HEK293 (cell line): ENCODE measurements around the gene IMP3.

ENCODE experiments used
- CTCF ChIA-PET: fragments of 350-600 bp; formaldehyde crosslinking; extraction: SDS; loops from one replicate; lab custom pipeline; 2021; ENCODE audit warnings: antibody characterized with exemption; lab: Yijun Ruan, JAX
- POLR2A ChIA-PET: fragments of 300-600 bp; formaldehyde crosslinking; extraction: SDS; loops from one replicate; lab custom pipeline; 2020; ENCODE audit warnings: antibody characterized with exemption, inconsistent platforms; lab: Yijun Ruan, JAX
- H3K27ac ChIP-seq: fragments of 200-500 bp; sonication (Bioruptor generic); 2 replicates; pipeline ENCODE4 v1.5.1; 2014; ENCODE audit warnings: low read depth, low read length, control low read depth, inconsistent platforms; ENCODE audit errors: extremely low read depth
- H3K36me3 ChIP-seq, 2 experiments: fragments of 200-500 bp in 1 of 2; sonication (Bioruptor generic) in 1 of 2; 1 replicate in 1 of 2; 2 replicates in 1 of 2; pipeline ENCODE4 v1.5.1; 2014 to 2017; ENCODE audit warnings: inconsistent platforms in 2 of 2, low read length in 2 of 2; ENCODE audit not compliant: control insufficient read depth in 2 of 2, insufficient read depth in 1 of 2
- H3K4me1 ChIP-seq: fragments of 200-500 bp; sonication (Bioruptor generic); 2 replicates; pipeline ENCODE4 v1.5.1; 2014; ENCODE audit warnings: mild to moderate bottlenecking, low read length, inconsistent platforms; ENCODE audit not compliant: control insufficient read depth, insufficient read depth
- H3K4me3 ChIP-seq: 2 replicates; pipeline ENCODE4 v1.5.1; 2011; ENCODE audit warnings: low read depth, mild to moderate bottlenecking, control low read depth, low read length, moderate library complexity
- H3K9me3 ChIP-seq: fragments of 200-500 bp; sonication (Bioruptor generic); 2 replicates; pipeline ENCODE4 v1.5.1; 2014; ENCODE audit warnings: low read depth, low read length, inconsistent platforms; ENCODE audit not compliant: control insufficient read depth, insufficient read depth
- HOXD13 ChIP-seq: sonication (generic); formaldehyde crosslinking; IDR thresholded peaks from 2 replicates; pipeline ENCODE4 v1.8.0; 2022; ENCODE audit warnings: missing genetic modification reagents, borderline replicate concordance
- INSM2 ChIP-seq: fragments of 450-650 bp; formaldehyde crosslinking; IDR thresholded peaks from 2 replicates; pipeline ENCODE4 v1.5.1; 2016; ENCODE audit warnings: missing biosample characterization, missing genetic modification characterization
- PRDM1 ChIP-seq: fragments of 450-650 bp; formaldehyde crosslinking; IDR thresholded peaks from 2 replicates; pipeline ENCODE4; 2016; ENCODE audit warnings: missing biosample characterization, missing genetic modification characterization
- REPIN1 ChIP-seq: fragments of 450-650 bp; formaldehyde crosslinking; IDR thresholded peaks from 2 replicates; pipeline ENCODE4 v1.5.1; 2017; ENCODE audit warnings: missing biosample characterization, missing genetic modification characterization, low read depth
- SCRT1 ChIP-seq: fragments of 450-650 bp; formaldehyde crosslinking; IDR thresholded peaks from 2 replicates; pipeline ENCODE4 v1.5.1; 2016; ENCODE audit warnings: missing biosample characterization, missing genetic modification characterization, borderline replicate concordance
- ZBTB17 ChIP-seq: fragments of 450-650 bp; formaldehyde crosslinking; IDR thresholded peaks from 2 replicates; pipeline ENCODE4 v1.5.1; 2016; ENCODE audit warnings: missing biosample characterization, missing genetic modification characterization
- ZBTB7A ChIP-seq: fragments of 450-650 bp; formaldehyde crosslinking; IDR thresholded peaks from 2 replicates; pipeline ENCODE4 v1.5.1; 2016; ENCODE audit warnings: low read depth, missing biosample characterization, missing genetic modification characterization
- ZNF211 ChIP-seq: fragments of 450-650 bp; formaldehyde crosslinking; IDR thresholded peaks from 2 replicates; pipeline ENCODE4 v1.5.1; 2016; ENCODE audit warnings: low read depth, missing biosample characterization, missing genetic modification characterization
- ZNF391 ChIP-seq: fragments of 450-650 bp; formaldehyde crosslinking; IDR thresholded peaks from 2 replicates; pipeline ENCODE4 v1.5.1; 2016; ENCODE audit warnings: low read depth, missing biosample characterization, missing genetic modification characterization, borderline replicate concordance
- ZNF48 ChIP-seq: fragments of 450-650 bp; formaldehyde crosslinking; IDR thresholded peaks from 2 replicates; pipeline ENCODE4 v1.5.1; 2016; ENCODE audit warnings: missing biosample characterization, missing genetic modification characterization
- ZNF561 ChIP-seq: fragments of 450-650 bp; IDR thresholded peaks from 2 replicates; pipeline ENCODE4 v1.5.1; 2018; ENCODE audit warnings: missing biosample characterization, missing genetic modification characterization, borderline replicate concordance
- ZNF624 ChIP-seq: fragments of 450-650 bp; formaldehyde crosslinking; IDR thresholded peaks from 2 replicates; pipeline ENCODE4 v1.5.1; 2017; ENCODE audit warnings: missing biosample characterization, missing genetic modification characterization
- ZNF692 ChIP-seq: fragments of 450-650 bp; formaldehyde crosslinking; IDR thresholded peaks from 2 replicates; pipeline ENCODE4 v1.5.1; 2016; ENCODE audit warnings: missing biosample characterization, missing genetic modification characterization
- ZNF777 ChIP-seq: fragments of 450-650 bp; formaldehyde crosslinking; IDR thresholded peaks from 2 replicates; pipeline ENCODE4 v1.5.1; 2017; ENCODE audit warnings: missing biosample characterization, missing genetic modification characterization, borderline replicate concordance
- TF ChIP-seq, protein P1 (sequence below): fragments of 450-650 bp; formaldehyde crosslinking; IDR thresholded peaks from 2 replicates; pipeline ENCODE4 v1.5.1; 2016; ENCODE audit warnings: missing biosample characterization, missing genetic modification characterization
- TF ChIP-seq, protein P2 (sequence below): fragments of 450-650 bp; formaldehyde crosslinking; IDR thresholded peaks from 2 replicates; pipeline ENCODE4 v1.5.1; 2017; ENCODE audit warnings: missing biosample characterization, missing genetic modification characterization

IMP3 gene

GRCh38 chr15:75591655-75592364 lies 48.2 kb downstream of the IMP3 start:
- no peak for TF ChIP-seq ZNF391 (tag by site-specific recombination)
- POLR2A ChIA-PET = no interaction called here
- no peaks in the 10 kb centered on the region for H3K9me3 ChIP-seq
- H3K36me3 ChIP-seq = peaks cover 22 to 23% of the 10 kb centered on the region in 2 experiments
- H3K27ac ChIP-seq = no peak overlapping the region
- no peak overlapping the region for H3K4me3 ChIP-seq
- CTCF ChIA-PET = interaction anchor here (0.5 to 1.8 kb wide), 6 partner anchors 7 to 244 kb away, joined by 3 to 6 read pairs (median 4); partner anchors contain the start of genes PTPN9 and SIN3A
- H3K4me1 ChIP-seq = no peaks in the 10 kb centered on the region

- Histone ChIP-seq H3K9me3 (no peaks in the 10 kb centered on the region), H3K4me1 (no peaks in the 10 kb centered on the region), H3K36me3 (peaks cover 7 to 10% of the 10 kb centered on the region in 2 experiments; a peak in 2 of 3 replicates), H3K27ac (no peak overlapping the region), H3K4me3 (no peak overlapping the region)
- POLR2A ChIA-PET = interaction anchor here (0.6 kb wide), 1 partner anchor 21 kb away, joined by 5 read pairs; no protein-coding TSS in a partner anchor
- no peak for TF ChIP-seq ZNF624
- TF ChIP-seq, protein P1, sequence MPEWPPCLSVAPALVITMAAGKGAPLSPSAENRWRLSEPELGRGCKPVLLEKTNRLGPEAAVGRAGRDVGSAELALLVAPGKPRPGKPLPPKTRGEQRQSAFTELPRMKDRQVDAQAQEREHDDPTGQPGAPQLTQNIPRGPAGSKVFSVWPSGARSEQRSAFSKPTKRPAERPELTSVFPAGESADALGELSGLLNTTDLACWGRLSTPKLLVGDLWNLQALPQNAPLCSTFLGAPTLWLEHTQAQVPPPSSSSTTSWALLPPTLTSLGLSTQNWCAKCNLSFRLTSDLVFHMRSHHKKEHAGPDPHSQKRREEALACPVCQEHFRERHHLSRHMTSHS = no peak
- TF ChIP-seq SCRT1 (tag by site-specific recombination) = no peak
- no peak for TF ChIP-seq ZNF561 (tag by site-specific recombination)
- TF ChIP-seq, protein P2, sequence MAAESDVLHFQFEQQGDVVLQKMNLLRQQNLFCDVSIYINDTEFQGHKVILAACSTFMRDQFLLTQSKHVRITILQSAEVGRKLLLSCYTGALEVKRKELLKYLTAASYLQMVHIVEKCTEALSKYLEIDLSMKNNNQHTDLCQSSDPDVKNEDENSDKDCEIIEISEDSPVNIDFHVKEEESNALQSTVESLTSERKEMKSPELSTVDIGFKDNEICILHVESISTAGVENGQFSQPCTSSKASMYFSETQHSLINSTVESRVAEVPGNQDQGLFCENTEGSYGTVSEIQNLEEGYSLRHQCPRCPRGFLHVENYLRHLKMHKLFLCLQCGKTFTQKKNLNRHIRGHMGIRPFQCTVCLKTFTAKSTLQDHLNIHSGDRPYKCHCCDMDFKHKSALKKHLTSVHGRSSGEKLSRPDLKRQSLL (tag by site-specific recombination) = no peak
- no peak for TF ChIP-seq ZBTB7A (tag by site-specific recombination)
- no peak for TF ChIP-seq HOXD13 (CRISPR knock-in tag)
- TF ChIP-seq ZBTB17 (tag by site-specific recombination) = no peak
- TF ChIP-seq ZNF211 (tag by site-specific recombination) = no peak
- no peak for TF ChIP-seq ZNF777 (tag by site-specific recombination)
- no peak for TF ChIP-seq ZNF48 (tag by site-specific recombination)
- no peak for TF ChIP-seq ZNF692
- TF ChIP-seq INSM2 (tag by site-specific recombination) = no peak
- TF ChIP-seq REPIN1 (tag by site-specific recombination) = no peak
- TF ChIP-seq PRDM1 = no peak
- CTCF ChIA-PET = interaction anchor here (1.7 to 1.8 kb wide), 2 partner anchors 11 to 17 kb away, joined by 4 read pairs; partner anchors contain the start of gene PTPN9
These were observed 49.8 kb downstream of the IMP3 start for GRCh38 chr15:75590239-75590638.
